GM12874 (cell line): Measurements from ENCODE around the gene CD99.

Experiments
- CTCF ChIP-seq: IDR thresholded peaks from 2 replicates; pipeline ENCODE4 v1.5.1; 2011; ENCODE audit warnings: low read depth, mild to moderate bottlenecking, control low read depth, low read length, moderate library complexity; ENCODE audit not compliant: insufficient read depth

The CD99 gene

GRCh38 chrX:2712428-2712827, 21.3 kb downstream of the CD99 start:
- TF ChIP-seq CTCF, result no peak

GRCh38 chrX:2712890-2713840, 22.1 kb downstream of the CD99 start:
- TF ChIP-seq CTCF, result no peak

- TF ChIP-seq CTCF, result no peak
Observed at GRCh38 chrX:2714551-2714950, 23.5 kb downstream of the CD99 start.

GRCh38 chrX:2715066-2715600, 24.0 kb downstream of the CD99 start:
- no peak for TF ChIP-seq CTCF

- no peak for TF ChIP-seq CTCF
Observed at GRCh38 chrX:2717312-2717711, 26.2 kb downstream of the CD99 start.

GRCh38 chrX:2718821-2719220, 27.7 kb downstream of the CD99 start:
- no peak for TF ChIP-seq CTCF

- TF ChIP-seq CTCF, result no peak
Observed at GRCh38 chrX:2719774-2720447, 28.8 kb downstream of the CD99 start.
